A673 (cell line): ENCODE results near the gene SPATA16.

Experiments used
- CTCF ChIP-seq: fragments of 300-800, 200-600 bp; sonication (generic); conservative IDR thresholded peaks from 2 replicates; pipeline ENCODE4 v1.5.1; 2017; ENCODE audit warnings: low read depth, mild to moderate bottlenecking, antibody characterized with exemption, low read length, moderate library complexity, mixed read lengths
- EZH2 ChIP-seq: fragments of 200-600 bp; sonication (generic); IDR thresholded peaks from 2 replicates; pipeline ENCODE4 v1.6.1; 2017; ENCODE audit warnings: borderline replicate concordance, low read depth, mild to moderate bottlenecking, mixed read lengths, antibody characterized with exemption, low read length; ENCODE audit not compliant: poor library complexity, severe bottlenecking

GRCh38 chr3:172953571-172953970, 187.5 kb downstream of the SPATA16 start:
- TF ChIP-seq CTCF (no peak), EZH2 (no peak)
